Middle frontal gyrus (tissue), 1 donor: ENCODE measurements around the gene KLF15.

Source experiments
- DNase-seq: peaks from one replicate; pipeline ENCODE4 v3.0.0-alpha.2; 2015; ENCODE audit warnings: low spot score; ENCODE audit errors: extremely low spot score

Gene KLF15

GRCh38 chr3:126389112-126389793 lies 32.0 kb upstream of the KLF15 start:
- DNase-seq, result peak; percentile 74

- no peak for DNase-seq
These were observed 24.8 kb upstream of the KLF15 start for GRCh38 chr3:126381966-126382365.

- no peak for DNase-seq
These were observed 23.0 kb upstream of the KLF15 start for GRCh38 chr3:126380011-126380768.

- no peak for DNase-seq
These were observed 21.1 kb upstream of the KLF15 start for GRCh38 chr3:126378341-126378751.

GRCh38 chr3:126377211-126377610 lies 20.0 kb upstream of the KLF15 start:
- no peak for DNase-seq

GRCh38 chr3:126376444-126376843 lies 19.2 kb upstream of the KLF15 start:
- DNase-seq, result no peak

- no peak for DNase-seq
These were observed 18.7 kb upstream of the KLF15 start for GRCh38 chr3:126375835-126376331.

- DNase-seq, result no peak
These were observed 16.7 kb upstream of the KLF15 start for GRCh38 chr3:126373682-126374601.

GRCh38 chr3:126373146-126373613 lies 16.0 kb upstream of the KLF15 start:
- no peak for DNase-seq

GRCh38 chr3:126372413-126373145 lies 15.4 kb upstream of the KLF15 start:
- DNase-seq, result no peak

GRCh38 chr3:126371096-126371705 lies 14.0 kb upstream of the KLF15 start:
- no peak for DNase-seq

- DNase-seq, result no peak
These were observed 13.4 kb upstream of the KLF15 start for GRCh38 chr3:126370606-126371005.

GRCh38 chr3:126370055-126370454 lies 12.8 kb upstream of the KLF15 start:
- DNase-seq, result no peak

- DNase-seq, result no peak
These were observed 12.3 kb upstream of the KLF15 start for GRCh38 chr3:126369490-126369889.

GRCh38 chr3:126367316-126367805 lies 10.2 kb upstream of the KLF15 start:
- DNase-seq, result no peak

GRCh38 chr3:126365351-126366277 lies 8.4 kb upstream of the KLF15 start:
- no peak for DNase-seq

GRCh38 chr3:126364731-126365301 lies 7.6 kb upstream of the KLF15 start:
- no peak for DNase-seq

- DNase-seq, result no peak
These were observed 7.0 kb upstream of the KLF15 start for GRCh38 chr3:126364130-126364695.
